ENCODE data around the gene CD300LD.
"Not testable (repeated sequence)": the region's sequence is repeated elsewhere in the genome, so short reads cannot be mapped to it uniquely, and the experiment has no call there.

The CD300LD gene

DNA sequence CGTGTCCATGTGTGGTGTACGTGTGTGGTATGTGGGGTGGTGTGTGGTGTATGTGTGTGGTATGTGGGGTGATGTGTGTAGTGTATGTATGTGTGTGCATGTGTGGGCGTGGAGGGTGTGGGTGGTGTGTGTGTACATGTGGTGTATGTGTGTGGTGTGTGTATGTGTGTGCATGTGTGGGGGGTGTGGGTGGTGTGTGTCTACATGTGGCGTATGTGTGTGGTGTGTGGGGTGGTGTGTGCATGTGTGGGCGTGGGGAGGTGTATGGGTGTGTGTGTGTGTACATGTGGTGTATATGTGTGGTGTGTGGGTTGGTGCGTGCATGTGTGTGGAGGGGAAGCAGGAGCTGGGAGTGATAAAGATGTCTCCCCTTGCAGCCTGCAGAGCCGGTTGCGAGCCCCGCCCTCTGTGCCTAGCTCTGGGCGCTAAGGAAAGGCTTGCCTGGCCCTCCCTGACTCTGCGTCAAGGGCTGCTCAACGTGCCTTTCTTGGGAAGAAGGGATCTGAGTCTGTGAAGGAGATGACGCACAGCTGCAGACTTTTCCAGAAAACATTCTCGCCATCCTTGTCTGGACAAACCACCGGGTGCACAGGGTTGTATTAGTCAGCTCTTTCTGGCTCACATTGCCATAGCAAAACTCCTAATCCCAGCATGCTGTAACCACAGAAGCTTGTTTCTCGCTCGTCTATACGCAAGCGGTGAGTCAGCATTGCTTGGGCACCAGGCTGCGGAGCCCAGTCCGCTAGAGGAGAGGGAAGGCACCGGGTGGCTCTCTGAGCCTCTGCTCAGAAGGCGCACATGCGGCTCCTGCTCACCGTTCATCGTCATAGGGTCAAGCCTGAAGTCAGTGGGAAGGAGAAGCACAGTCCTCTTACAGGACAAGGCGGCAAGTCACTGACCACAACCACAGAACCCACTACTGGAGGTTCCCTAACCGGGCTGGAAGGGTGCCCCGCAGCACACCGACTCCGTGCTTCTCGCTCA lies 22.8 kb downstream of the CD300LD start:
- DNase-seq, result peak; percentile 63 to 74

DNA sequence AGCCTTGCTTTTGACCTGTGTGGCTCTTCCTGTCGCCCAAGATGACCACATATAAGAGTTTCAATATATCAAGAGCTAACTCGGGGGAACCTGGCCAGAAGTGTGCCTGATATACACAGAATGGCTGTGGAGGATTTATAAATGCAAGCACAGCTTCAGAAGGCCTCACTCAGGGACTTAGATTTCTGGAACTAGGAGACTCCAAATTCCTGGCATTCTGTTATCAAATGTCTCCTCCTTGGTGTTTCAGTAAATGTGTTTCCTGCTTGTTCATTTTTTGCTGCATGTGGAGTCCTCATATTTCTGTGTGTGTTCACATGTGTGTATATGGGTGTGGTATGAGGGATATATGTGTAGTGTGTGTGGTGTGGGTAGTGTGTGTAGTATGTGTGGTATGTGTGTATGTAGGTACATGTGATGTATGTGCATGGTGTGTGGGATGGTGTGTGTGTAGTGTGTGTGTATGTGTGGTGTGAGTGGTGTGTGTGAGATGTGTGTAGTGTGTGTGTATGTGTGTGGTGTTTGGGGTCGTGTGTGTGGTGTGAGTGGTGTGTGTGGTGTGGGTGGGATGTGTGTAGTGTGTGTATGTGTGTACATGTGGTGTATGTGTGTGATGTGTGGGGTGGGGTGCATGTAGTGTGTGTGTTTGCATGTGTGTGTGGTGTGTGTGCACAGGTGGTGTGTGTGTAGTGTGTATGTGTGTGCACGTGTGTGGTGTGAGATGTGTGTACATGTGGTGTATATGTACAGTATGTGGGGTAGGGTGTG lies 23.8 kb downstream of the CD300LD start:
- DNase-seq, result no peak

DNA sequence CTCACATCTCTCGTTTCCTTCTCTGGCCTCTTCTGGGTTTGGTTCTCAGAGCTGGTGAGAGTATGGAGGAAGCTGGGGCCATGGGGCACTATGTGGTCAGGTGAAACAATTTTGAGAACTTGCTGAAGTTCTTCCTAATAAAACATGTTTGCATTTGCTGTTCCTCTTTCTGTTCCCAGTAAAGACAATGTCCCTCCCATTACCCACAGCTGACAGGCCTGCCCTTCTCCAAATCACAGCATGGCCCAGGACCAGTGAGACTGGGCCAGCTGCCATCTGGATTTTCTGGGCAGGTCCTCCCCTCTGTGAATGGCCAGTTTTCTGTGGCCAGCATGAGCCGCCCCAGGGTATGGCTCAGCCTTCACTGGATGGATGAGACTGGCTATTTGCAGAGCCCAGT lies 24.7 kb downstream of the CD300LD start, which contains the start of gene CD300H:
TSS of gene CD300H (minus strand) at position 113 of the 400 bp plus-strand sequence.
- no peak for DNase-seq

DNA sequence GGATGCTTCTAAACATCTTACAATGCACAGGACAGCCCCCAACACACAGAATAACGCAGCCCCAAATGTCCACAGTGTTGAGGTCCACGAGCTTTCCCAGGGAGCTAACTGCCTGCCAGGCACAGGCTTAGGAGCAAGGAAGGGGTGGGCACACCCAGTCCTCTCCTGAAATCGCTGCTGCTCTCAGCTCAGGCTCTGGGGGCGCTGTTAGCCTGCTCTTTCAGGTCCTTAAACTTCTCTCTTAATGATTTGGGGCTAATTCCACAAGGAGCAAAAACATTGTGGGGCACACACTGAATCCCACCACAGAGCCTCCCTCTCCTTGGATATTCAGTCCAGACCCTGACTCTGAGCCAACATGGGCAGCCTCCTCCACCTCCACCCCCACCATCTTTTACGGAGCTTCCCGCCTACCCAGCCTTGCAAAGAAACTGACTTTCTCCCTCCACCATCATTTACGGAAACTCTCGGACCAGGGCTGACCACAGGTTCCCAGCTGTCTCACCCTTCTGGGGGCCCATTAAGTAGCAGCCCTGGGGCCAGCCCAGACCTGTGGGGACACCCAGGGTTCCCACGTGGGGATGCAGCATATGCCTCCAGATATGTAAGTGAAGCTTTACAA lies 25.8 kb downstream of the CD300LD start:
- DNase-seq, result peak; percentile 34 to 40

DNA sequence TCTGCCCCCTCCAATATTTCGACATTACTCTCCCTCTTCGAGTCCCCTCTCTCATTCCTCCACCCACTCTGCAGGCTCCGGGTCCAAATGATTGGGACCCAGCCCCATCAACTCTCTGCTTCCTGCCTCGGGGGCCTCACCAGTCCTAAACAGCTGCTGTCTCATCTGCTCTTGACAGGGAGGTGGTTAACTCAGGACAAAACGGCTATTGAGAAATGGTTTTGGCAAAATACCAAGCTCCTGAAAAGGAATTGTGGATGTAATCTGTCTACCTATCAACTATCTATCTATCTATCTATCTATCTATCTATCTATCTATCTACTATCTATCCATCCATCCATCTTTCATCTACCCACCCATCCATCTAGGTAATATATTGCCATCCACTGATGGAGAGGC lies 27.0 kb downstream of the CD300LD start:
- DNase-seq, result no peak

DNA sequence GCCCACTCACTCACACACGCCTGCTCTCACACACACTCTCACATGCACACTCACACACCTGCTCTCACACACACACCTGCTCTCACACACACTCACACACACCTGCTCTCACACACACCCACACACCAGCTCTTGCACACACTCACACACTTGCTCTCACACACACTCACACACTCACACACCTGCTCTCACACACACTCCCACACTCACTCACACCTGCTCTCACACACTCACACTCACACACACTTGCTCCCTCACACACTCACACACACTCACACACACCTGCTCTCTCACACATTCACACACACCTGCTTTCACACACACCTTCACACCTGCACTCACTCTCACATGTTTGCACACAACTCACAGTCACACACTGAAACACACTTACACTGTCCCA lies 28.7 kb downstream of the CD300LD start:
- no peak for DNase-seq

DNA sequence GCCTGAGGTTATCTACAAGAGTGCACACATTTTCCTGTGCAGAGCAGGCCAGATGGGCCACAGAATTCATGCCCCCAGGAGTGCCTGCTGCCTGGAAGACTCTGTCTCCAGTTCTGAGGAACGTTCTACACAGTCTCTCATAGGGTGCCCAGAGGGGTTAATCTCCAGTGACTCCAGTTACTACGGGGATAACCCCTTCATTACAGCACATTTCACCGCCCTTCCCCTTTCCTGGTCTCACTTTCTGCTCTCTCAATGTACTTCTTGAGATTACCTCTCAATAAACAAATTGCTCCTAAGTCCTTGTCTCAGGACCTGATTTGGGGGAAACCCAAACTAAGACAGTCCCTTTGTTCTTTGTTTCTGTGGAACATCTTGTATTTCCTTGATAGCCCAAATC lies 30.5 kb downstream of the CD300LD start:
- no peak for DNase-seq

DNA sequence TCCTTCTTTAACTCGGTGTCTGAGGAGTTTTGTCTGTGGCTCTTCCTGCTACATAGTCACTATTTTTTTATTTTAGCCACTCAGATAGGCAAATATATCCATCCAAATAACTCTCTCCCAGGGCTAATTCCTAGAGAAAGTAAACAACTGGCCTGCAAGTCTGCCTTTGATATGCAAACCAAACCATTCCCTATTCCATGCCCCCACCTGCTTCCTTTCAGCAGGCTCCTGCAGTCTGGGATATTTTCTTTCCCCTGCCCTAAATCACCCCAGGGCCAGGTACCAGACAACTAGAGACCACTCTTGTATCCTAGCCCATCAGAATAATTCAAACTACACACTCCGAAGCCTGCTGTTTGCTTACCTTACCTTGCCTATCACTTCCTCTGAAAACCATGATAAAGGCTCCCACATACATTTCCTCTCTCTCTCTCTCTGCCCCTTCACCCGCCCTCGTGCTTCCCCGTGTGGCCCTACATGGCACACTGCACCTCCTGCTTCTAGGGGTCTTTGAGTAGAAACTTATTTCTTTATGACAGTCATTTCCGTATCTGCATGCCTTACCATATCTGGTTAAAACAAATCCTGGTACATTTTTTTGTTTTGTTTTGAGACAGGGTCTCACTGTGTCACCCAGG lies 33.1 kb downstream of the CD300LD start:
- no peak for DNase-seq

DNA sequence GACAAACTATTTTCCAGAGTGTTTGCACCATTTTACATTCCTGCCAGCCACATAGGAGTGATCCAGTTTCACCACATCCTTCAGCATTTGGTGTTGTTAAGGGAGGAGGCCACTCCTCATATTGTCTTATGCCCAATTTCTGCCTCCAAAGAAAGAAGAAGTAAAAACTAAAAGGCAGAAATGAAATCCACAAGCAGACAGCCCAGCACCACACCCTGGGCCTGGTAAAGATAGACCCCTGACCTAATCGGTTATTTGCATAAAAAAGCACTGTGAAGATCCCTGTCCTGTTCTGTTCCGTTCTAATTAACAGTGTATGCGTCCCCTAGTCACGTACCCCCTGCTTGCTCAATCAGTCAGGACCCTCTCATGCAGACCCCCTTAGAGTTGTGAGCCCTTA lies 33.7 kb downstream of the CD300LD start:
- DNase-seq, result not testable (repeated sequence)

DNA sequence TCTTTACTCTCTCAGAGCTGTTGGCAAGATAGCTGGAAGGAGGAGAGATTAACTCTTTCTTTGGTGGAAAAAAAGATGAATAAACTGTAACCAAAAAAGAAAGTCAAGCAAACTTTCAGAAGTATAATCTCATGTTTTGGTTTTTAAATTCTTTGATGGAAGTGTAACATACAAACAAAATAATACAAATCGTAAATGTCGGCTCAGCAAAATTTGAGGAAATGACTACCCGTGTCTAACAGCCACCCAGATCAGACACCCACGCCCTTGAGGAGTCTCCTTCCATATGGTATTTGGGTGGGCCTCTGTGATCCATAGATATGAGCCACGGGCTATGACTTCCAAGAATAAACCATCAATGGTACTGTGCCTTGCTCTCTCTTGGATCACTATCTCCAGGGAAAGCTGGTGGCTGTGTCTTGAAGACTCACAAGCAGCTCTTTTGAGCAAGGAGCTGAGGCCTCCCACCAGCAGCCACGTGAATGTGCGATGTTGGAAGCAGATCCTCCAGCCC lies 36.6 kb downstream of the CD300LD start:
- DNase-seq, result no peak

DNA sequence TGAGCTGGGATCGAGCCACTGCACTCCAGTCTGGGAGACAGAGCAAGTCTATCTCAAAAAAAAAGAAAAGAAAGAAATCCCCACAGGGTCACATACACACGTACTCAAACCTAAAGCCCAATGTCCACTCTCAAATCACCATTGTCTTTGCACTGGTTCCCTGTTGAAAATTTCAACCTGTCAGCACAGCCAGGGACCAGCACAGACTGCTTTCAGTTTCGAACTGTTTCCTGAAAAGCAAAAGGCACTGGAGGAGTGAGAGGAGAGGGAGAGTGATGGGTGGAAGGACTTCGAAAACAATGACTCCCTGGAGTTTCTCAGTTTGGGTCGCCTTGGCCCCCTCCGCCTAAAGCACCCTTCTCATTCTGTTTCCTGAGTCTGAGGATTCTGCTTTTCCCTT lies 37.2 kb downstream of the CD300LD start:
- DNase-seq, result no peak

DNA sequence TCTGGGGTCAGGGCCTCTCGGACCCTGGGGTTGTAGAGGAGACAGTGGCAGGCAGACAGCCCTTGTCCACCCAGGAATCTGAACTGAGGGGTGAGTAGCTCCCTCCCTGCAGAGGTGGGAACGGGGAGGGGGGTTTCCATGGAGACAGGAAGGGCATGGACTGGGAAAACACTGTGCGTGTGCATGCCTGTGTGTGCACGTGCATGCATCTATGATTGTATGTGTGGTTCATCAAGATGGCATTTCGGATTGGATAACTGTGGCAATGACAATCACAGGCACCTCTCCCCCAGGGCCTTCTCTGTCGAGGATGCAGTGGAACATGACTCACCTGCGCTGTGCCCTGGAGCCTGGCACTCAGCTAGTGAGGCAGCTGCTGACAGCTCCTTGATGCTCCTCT lies 40.0 kb downstream of the CD300LD start:
- DNase-seq, result no peak

DNA sequence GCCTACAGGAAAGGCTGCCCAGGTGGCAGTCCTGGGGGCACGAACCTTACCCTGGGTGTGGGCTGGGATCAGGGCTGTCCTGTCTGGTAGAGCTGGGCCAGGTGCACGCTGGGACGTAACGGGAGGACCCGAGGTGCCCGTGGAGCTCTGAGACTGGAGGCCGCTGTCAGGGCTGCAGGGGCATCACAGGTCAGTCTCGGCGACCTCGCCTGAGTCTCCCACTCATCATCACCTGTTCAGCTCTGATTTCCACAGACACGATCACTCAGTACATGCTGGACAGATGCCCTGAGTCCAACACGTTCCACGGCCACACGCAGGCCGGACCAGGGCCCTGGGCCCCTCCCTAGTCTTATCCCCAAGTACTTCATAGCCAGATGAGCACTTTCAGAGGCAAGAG lies 41.5 kb downstream of the CD300LD start:
- DNase-seq, result no peak

DNA sequence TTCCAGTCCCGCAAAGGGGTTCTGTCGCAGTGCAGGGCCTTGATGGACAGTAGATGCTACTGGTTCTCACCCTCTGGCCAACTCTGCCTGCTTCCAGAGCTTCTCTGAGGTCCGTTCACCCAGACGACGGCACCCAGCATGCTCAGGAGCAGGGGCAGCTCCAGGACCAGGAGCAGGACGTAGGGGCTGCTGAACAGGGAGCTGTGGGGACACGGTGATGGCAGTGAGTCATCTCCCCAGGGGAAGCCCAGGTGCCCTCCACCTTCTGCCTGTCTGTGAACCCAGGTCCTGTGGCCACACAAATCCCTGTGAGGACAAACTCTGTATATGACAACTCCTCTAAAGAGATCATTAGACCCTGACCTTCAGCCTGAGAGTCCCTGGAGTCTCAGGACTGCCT lies 42.7 kb downstream of the CD300LD start:
- DNase-seq, result no peak

DNA sequence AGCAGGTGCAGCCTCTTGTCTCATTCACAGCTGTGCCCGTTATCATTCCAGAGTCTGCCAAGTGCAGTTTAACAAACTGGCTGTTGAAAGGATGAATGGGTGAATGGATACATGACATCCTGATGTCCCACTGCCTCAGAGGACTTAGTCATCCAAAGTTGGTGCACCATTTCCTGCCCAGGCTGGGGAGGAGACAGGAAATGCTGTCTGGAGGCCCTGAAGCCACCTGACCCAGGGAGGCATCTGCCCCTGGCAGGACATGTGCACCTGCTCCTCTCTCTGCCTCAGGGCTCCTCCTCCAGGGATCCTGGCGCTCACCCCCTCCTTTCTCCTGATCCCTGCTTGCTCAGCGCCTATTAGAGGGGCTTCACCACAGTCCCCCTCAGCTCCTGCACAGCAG lies 44.3 kb downstream of the CD300LD start:
- peak; percentile 76 to 77 for DNase-seq

DNA sequence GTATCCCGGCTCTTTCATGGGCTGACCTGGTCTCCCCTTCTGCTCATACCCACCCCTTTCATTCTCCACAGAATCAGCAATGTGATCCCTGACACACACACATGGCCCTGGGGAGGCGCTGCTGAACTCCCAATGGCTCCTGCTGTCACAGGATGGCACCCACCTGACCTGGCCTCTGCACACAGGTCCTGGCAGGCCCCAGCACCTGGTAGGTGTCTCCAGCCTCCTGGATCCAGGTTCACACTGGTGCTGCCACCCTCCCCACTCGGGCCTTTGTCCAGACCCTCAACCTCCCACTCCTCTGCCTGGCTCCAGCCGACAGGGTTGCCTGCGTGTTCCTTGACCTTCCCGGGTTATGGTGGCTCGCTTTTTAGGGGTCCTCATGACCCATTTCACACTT lies 44.8 kb downstream of the CD300LD start:
- DNase-seq, result no peak

DNA sequence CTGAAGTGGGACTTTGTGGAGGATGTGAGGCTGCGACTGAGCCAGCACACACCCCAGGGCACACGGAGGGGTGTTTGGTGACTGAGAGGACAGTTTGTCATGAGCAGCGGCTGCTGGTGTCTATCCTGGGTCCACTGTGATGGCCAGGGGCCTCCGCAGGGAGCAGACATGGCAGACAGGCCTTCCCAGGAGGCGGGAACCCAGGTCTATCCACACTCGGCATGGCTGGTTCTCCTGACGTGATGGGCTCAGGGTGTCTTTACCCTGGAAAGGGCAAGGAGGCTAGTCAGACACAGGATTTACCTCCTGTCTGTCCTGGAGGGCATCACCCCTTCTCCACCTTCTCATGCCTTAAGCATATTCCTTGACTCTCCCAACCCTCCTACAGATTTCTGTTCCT lies 45.5 kb downstream of the CD300LD start:
- no peak for DNase-seq

DNA sequence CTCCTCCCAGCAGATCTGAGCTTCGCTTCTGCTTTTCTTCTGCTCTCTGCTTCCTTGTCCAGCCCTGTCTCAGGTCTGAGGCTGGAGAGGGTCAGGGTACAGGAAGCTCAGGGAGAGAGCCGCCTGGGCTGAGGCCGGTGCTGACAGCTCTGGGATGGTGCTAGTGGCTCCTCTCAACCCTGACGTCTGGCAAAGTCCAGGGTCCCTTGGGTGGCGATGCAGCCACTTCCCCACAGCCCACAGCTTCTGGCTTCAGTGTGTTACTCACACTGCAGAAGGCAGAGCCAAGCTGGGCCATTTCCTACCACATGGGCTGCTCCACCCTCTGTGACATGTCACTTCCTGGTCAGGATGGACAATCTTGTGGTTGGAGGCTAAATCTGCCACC lies 46.2 kb downstream of the CD300LD start, which contains the start of gene CD300C:
TSS of gene CD300C (minus strand) at position 273 of the 388 bp plus-strand sequence. CDS start 333 bp downstream, outside the sequence.
- DNase-seq, result no peak

DNA sequence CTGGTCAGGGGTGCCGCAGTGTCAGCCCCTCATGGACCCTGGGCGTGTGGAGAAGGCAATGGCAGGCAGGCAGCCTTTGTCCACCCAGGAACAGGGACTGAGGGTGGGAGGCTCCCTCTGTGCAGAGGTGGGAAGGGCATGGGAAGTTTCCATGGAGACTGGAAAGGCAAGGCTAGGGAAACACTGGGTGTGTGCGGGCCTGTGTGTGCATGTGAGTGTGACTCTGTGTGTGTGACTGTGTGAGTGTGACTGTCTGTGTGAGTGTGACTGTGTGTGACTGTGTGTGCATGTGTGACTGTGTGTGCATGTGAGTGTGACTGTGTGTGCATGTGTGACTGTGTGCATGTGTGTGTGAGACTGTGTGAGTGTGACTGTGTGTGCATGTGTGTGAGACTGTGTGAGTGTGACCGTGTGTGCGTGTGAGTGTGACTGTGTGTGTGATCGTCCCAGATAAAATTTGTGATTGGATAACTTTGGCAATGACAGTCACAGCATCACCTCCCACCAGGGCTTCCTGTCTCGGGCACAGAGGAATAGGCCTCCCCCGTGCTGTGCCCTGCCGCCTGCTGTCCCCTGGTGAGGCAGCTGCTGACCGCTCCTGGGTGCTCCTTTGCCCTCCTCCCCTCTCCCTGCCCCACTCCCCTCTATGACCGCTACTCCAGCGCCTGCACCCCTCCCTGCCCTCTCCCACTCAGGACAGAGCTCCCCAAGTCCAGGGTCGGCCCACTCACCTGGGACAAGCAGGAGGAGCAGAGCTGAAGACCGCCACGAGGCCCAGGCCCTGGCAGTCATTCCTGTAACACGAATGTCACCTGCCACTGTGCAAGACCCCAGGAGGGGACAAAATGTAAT lies 46.9 kb downstream of the CD300LD start:
- DNase-seq, result no peak

DNA sequence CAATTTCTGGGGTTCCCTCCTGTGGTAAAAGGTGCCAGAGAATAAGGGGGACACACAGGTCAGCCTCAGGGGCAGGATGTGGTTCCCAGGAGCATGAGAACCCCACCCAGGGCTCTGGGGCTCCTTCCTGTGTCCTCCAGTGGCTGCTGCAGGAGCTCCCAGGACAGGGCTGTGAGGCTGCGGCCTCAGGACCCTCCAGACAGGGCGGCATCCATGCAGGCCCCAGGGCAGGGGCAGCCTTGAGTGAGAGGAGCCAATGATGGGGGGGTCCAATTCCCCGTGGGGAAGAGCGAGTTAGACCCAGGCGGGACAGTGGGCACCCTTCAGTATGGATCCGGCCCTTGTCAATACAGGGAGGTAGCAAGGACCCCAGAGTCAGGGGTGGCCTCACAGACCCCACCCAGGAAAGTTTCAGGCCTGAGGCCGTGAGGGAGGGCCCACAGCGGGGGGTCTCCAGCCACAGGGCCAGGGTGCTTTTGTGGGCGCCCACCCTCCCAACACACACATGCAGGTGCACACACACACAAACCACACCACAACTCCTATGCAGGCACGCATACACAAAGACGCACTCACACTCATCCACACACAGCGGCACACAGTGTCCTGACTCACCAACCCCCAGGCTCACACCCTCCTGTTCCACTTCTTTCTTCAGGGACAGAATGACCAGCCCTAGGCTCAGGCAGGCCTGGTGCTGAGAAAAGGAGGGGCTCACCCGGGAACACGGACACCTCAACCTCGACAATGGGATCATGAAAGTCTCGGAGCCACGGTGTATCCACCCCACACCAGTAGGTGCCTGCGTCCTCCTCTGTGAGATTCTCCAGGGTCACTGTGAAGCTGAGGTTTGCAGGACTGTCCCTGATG lies 48.0 kb downstream of the CD300LD start:
- no peak for DNase-seq

DNA sequence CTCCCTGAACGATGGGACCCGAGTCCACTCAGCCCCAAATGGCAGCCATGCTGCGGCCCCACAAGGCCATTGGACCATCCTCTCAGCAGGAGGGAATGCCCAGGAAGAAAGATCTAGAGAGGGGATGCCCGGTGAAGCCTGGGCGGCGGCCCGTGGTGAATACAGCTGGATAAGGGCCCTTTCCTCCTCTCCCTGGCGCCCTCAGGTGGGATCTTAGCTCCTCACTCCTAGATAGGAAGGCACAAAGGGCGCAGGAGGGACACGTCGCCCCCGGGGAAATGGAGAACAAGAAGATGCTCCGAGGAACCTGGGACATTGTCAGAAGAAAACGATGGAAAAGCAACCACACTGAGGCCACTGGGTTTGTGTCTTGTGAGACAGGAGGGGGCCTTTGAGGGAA lies 48.7 kb downstream of the CD300LD start:
- DNase-seq, result no peak
